Left renal pelvis (tissue), 4 donors: ENCODE results near the gene PRDM16. TPM values are rescaled to one million over a fixed set of nuclear protein-coding genes. Genes with fewer than 3 reads are reported as not detected.

Experiments
- DNase-seq, 4 donors: peaks; one replicate each; pipeline ENCODE4 v3.0.0-alpha.2; 2013; ENCODE audit warnings: low read depth in 4 of 4, low spot score in 3 of 4
- polyA plus RNA-seq, 4 donors: library from polyadenylated mRNA; unstranded; fragments of 120-200 nt; gene quantifications; one replicate each; pipeline ENCODE4 v1.2.1, GENCODE V29; 2013; ENCODE audit not compliant: insufficient read length in 4 of 4

PRDM16 gene
- polyA plus RNA-seq, 4 donors: 1.1 to 11.1 (median 6.8) TPM

DNA sequence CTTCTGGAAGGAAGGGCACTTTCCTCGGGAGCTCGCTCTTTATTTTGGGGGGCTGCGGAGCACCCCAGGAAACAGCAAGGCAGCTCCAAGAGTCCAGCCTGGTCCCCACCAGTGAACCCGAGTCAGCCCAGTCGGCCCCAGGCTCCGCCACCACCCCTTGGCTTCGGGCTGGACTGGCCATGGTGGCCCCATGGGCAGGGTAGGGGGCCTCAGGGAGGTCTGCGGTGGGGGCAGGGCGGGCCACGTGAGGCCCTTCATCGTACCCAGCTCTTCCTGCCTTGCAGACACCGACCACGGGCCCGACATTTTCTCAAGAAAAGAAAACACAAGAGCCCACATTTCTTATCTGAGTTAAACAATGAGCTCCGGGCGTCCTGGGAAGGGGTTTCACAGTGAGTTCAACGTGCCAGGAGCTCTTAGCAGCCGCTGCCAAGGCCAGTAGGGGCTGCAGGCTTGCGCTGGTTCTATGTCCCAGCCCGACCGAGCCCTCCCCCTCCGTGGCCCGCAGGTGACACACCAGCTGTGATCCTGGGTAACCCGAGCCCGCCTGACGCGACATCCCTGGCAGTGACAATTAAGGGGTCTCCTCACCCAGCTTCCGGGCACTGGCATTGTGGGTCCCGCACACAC is 66.2 kb downstream of the PRDM16 start:
- DNase-seq: no peak

DNA sequence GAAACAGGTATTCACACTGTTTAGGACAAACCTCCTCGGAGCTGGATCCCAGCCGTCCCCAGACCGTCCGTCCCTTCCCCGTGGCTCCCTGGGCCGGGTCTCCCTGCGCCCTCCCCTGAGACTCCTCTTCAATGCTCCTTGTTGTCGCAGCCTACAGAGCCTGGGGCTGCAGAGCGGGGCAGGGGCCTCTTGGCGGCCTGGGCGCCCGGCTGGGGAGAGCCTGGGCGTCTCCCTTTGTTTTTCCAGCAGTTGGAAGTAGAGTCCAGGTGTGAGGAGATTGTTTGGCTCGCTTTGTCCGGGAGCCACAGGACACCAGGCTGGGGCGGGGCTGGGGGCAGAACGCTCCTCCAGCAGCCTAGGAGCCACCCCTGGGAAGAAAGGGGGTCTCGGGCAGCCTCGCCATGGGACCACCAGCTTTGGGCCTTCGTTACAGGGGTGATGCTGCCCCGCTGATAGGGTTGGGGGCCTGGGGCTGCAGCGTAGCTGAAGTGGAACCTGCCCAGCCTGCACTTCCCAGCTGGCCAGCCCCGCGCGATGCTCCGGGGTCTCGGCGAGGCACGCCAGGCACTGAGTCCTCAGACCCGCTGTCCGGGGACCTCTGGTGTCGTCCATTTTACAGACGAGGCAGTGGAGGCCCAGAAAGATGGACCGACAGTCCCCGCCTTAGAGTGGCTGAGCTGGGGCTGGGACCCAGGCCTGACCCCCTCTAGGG is 66.9 kb downstream of the PRDM16 start:
- DNase-seq: no peak

GRCh38 chr1:3136532-3136931 is 67.5 kb downstream of the PRDM16 start:
- DNase-seq: no peak

DNA sequence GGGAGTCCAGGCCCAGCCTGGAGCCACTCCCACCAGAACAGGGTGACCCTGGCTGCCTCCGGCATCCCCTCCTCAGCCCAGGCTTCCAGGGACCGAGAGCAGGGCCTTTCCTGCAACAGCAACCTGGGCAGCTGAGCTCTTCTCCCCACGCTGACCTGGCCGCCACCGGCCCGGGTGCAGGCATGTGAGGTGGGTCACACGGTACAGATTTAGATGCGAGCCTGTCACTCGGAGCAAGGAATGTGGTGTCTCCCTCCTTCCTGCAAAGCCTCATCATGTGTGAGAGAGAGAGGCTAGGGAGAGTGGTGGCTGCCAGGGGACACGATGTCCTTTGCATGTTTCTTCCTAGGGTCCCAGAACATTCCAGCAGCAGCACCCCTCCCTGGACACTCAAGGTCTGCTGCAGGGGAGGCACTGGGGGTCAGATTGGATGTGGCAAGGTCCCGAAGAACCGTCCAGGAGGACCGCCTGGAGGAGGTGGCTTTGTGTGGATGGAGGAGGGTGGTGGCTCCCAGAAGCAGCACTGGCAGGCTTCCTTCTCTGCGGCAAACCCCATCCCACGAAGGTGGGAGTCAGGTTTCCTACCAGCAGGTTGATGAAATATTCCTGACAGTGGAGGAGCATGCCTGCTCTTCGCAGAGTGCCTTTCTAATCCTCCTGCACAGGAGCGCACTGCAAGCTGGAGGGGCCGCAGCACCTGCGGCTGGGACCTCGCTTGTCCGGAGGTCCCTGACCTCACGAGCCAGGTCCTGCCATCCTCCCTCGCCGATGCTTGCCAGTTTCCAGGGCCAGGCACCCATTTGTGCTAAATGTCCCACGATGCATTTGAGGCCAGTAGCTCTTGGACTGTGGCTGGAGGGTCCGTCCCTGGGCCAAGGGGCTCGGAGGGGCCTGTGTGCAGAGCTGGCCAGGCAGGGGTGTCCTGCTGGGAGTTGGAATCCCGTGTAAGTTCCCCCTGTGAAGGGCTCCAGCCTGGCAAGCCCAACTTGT is 68.4 kb downstream of the PRDM16 start:
- no peak for DNase-seq

DNA sequence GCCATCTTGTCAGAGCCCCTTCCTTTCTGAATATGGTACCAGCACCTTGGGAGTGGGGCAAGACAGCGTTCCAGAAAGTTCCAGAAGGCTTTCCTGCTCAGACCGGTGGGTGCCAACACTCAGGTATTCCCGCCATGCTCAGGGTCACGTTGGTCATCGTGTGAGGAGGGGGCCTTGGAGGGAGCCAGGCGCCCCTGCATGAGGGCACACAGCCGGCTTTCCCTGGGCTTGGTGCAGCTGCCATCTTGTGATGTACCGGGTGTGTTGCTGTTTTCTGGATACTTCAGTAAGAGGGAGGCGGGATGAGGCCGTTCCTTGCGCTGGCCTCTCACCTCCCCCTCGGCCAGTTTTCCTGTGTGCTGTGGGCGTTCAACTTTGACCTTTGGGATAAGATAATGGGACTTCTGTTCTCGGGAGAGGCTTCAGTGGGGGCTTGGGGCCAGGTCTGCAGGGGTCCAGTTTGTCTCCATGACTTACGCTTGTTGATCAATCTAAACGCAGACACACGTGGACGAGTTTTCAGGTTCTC is 69.7 kb downstream of the PRDM16 start:
- no peak for DNase-seq

DNA sequence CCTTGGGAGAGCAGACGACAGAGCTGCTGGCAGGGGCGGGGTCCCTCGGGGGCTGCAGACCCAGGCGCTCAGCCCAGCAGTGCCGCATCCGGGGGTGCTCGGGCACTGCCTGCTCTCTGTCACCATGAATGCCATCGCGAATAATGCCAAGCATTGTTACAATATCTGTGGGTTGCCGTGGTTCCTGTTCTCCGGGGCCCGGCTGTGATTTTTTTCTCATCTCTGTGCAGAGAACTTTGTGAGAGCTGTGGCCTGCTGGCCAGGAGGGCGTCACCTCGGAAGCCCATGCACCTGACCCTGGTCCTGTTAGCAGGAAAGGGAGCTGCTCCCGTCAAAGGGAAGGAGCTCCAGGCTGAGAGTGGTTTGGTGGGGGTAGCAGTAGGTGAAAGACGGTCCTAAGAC is 70.4 kb downstream of the PRDM16 start:
- no peak for DNase-seq

DNA sequence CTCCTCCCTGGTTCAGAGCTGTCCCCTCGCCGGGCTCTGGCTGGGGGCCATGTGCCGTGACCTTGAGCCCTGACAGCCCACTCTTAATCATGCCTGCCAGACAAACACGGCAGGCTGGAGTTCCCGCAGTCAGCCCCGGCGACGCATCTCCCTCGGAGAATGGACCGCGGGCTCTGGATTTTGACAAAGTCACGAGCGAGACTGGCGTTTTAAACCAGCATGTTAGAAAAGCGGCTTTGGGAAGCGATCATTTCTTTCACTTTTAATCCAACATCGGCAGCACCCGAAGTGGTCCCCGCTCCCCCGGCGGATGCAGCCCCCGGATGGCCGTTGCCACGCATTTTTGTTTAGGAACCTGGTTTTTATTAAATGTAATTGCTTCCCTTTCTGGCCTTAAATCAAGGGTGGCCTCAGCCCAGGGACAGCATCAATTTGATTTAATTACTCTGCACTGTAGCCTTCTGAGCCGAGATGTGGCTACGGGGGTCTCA is 70.9 kb downstream of the PRDM16 start:
- no peak for DNase-seq

GRCh38 chr1:3140437-3140836 is 71.4 kb downstream of the PRDM16 start:
- no peak for DNase-seq

DNA sequence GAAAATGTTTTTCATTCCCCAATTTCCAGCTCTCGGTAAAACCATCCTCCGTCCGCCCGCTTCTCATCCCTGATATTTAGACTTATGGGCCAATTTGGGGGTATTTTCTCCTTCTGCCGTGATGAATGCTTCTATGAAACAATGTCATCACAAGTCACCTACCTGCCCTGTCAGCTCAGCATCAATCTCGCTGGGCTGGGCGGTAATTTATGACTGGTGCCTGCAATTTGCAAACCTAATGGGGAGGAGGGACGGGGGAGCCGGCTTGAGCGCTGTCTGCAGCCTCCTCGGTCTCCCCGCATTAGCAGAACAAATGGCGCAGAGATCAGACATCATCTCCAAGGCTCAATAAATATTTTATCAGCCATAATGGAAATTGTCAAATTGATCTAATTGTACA is 72.1 kb downstream of the PRDM16 start:
- no peak for DNase-seq

GRCh38 chr1:3141836-3142235 is 72.8 kb downstream of the PRDM16 start:
- DNase-seq: no peak

- DNase-seq: no peak
Measured at GRCh38 chr1:3142236-3142635, 73.2 kb downstream of the PRDM16 start.

DNA sequence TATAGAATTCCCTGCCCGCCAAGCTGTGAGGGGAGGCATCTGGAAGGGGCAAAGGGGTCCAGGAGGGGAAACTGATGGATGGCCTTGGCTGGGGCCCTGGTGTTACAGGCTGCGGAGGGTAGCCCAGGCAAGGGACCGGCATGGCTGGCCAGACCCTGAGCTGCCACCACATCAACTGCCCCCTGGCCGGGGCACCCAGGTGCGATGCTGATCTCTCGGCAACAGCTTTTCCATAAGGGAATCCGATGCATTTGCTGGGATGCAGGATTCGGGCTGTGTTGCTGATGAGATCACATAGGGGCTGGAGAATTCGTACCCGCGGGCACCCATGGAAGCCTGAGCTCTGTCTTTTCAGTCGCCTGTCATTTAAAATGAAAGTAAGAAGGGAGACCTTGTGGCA is 73.7 kb downstream of the PRDM16 start:
- DNase-seq: no peak

DNA sequence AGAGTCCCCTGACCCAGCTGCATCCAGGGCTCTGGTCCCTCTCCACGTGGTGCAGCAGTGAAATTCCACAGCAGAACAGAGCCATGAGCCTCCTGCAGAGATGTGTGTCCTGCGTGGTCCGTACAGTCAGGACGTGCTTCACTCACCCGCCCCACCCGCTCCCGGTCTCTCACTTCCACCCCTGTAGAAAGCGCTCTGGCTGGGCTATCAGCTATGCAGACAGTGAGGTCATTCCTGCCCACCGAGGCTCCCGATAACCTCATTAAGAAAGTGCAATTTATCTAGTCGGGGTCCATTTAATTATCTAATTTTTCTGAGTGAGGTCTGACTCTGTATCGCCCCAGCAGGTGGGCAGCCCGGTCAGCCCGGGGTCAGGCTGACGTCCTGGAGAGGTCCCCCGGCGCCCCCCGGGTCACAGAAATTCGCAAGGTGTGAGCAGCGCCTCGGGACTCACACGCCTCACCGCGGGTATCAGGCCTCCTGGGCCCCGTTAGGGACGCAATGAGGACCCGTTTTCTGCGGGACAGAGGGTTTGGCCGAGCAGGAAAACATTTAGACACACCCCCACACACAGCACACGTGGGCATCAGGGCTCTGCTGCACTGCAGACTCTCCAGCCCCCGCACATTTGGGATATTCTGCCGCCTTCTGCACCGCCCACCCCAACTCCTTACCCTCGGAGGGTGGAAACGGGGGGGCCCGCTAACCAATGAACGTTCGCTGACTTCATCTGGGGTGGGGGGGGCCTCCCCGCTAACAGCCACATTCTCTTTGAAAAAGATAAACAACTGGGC is 76.7 kb downstream of the PRDM16 start:
- no peak for DNase-seq

GRCh38 chr1:3146458-3146857 is 77.5 kb downstream of the PRDM16 start:
- DNase-seq: no peak

DNA sequence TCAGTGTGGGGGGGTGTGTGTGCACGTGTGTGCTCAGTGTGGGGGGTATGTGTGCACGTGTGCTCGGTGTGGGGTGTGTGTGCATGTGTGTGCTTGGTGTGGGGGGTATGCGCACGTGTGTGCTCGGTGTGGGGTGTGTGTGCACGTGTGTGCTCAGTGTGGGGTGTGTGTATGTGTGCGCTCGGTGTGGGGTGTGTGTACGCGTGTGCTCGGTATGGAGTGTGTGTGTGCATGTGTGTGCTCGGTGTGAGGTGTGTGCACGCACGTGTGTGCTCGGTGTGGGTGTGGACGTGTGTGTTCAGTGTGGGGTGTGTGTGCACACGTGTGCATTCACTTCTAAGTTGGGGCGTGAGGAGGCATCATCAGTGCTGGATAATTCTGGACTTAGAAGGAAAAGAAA is 77.9 kb downstream of the PRDM16 start:
- DNase-seq: no peak

DNA sequence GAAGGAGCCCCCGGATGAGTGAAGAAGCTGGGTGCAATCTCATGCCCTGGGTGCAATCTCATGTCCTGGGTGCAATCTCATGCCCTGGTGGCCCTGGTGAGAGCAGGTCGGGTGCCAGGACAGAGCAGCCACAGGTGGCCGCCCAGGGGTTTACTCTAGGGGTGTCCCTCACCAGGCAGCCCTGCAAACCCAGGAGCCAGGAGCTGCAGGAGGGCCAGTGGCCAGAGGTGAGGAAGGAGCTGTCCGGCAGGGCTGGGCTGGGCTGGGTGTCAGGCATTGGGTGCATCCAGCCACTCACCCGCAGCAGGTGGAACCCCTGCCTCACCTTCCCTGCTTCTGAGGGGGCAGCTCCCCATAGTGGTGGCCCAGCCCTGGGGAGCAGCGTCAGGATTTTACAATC is 79.2 kb downstream of the PRDM16 start:
- no peak for DNase-seq

- no peak for DNase-seq
Measured at GRCh38 chr1:3149277-3149676, 80.3 kb downstream of the PRDM16 start.

DNA sequence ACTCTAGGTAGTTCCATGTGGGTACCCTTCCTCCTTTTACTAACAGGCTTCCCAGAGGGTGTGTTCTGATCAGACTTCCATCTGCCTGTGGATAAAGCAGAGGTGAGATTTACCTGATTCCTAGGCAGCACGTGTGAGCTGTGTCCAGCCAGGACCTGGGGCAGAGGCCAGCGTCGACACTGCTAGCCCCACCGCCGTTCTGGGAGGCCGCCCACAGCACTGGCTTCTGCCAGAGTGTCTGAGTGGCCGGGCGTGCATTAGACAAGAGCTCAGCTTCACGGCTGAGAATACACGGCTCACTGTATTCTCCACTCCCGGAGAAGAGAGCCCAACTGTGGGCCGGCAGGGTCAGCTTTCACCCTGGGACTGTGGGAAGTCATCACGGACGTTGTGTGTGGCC is 82.5 kb downstream of the PRDM16 start:
- DNase-seq: no peak

DNA sequence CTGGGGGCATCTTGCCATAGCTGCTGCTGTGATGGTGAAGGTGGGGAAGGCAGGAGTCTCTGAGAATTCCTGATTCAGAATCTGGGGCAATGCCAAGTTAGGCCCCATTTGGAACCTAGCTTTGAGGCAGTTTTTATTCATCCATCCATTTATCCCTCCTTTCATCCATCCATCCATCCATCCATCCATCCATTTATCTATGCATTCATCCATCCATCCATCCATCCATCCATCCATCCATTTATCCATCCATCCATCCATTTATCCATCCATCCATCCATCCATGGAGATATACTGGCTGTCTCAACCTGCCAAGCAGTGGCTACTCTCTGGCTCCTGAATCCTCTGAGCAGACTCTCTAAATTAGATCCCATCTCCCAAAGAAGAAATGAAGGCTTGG is 83.1 kb downstream of the PRDM16 start:
- no peak for DNase-seq

DNA sequence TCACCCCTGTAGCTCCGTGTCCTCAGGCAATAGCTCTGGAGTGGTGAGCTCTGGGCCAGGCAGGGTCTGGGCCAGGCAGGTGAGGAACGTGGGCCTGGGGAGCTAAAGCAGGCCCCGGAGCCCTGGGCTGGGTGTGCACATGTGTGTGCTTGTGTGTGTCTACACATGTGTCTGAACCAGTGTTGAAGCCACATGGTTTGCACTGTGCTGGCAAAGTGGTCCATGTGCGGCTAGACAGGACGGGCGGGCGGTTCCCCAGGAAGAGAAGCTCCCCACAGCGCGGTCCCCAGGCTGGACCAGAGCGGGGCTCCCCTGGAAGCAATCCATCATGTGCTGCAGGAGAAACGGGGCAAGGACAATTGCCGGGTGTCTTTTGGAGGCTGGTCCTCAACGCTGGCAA is 84.2 kb downstream of the PRDM16 start:
- no peak for DNase-seq
